ENCODE measurements around the gene SYNDIG1. TPM values are rescaled to one million over a fixed set of nuclear protein-coding genes. Genes with fewer than 3 reads are reported as not detected.

SYNDIG1 gene
- total RNA-seq, 1 experiment from 2014 or later: not detected

DNA sequence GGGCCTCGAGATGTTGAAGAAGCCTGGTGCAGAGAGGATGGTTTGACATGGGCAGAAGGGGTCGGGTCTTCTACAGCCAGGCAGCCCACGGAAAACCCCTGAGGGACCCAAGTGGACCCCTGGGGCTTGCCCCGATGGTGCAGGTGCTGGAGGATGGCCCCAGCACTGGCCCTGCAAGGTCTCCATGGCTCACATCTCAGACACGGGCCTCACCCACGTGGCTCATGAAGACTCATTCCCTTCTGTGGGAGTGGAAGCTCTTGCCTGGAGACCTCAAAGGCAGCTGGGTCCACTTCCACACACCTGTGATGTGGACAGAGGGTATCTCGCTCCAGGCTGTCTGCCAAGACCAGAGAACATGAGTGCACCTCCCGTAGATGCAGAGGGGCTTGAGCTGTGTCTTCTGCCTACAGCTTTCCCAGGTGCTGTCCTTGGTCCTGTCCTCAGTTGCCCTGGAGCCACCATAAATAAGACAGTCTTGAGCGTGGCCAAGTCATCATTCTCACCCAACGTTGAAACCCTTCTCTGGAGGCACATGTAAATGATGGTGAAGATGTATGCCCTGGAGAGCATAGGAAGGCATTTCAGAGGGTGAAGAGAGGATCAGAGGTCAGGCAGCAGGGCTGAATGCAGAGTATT is 108.0 kb downstream of the SYNDIG1 start:
- no TSS peak for BruUV-seq (replicated peaks)
- POLR2A ChIA-PET (ENCODE audit: unreplicated experiment): no interaction called here
- intact Hi-C loops (cut with micrococcal nuclease): no loop called here

DNA sequence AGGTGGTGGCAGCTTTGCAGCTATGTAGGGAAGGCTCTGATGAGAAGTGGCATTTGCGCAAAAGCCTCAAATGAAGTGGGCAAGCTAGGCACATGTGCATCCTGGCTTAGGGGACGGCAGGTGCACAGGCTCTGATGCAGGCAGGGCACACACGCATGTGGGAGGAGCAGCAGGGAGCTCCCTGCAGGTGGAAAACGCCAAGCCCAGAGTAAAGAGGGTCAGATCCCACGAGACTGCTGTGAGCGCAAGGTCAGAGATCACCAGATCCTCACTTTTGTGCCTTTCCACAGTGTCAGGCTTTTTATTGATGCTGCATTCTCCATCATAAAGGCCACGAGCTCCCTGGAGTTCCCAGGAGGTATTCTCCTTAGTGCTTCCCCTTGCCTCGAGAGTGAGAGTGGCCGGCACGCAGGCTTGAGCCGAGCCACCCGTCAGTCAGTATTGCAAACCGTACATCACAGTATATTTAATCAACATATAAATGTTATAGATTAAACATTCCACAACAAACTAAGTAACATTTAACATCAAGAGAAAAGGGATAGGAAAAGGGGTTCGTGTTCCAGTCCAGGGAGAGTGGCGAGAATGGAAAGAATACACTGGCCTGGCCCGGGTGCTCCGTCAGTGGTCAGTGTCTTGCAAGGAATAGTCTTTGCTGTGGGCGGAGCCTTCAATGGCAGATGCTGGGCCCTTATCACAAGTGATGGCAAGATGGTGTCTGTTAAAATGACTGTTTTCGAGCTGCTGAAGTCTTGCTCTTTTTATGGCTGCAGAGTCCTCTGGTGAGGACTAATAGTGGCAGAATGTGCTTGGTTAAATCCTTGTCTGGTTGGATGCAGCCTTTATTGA is 109.4 kb downstream of the SYNDIG1 start:
- Histone ChIP-seq H3K4me3 (ENCODE audit: low read length) (no peak overlapping the region), H4K20me1 (ENCODE audit: low read length) (no peaks in the 10 kb centered on the region), H3K9me3 (ENCODE audit: low read length) (no peaks in the 10 kb centered on the region), H3F3A (ENCODE audit: low read length, unreplicated experiment) (no peaks in the 10 kb centered on the region), H3K27me3 (ENCODE audit: low read length) (peaks cover 84% of the 10 kb centered on the region), H3K9ac (ENCODE audit: low read length) (no peak overlapping the region), H2AFZ (ENCODE audit: low read length) (no peak overlapping the region), H3K9me2 (replicated peaks; ENCODE audit: low read length) (no peaks in the 10 kb centered on the region), H3K27ac (ENCODE audit: low read length) (no peak overlapping the region), H3K36me3 (ENCODE audit: low read depth, low read length) (no peaks in the 10 kb centered on the region), H3K4me1 (ENCODE audit: insufficient read depth, low read length) (no peaks in the 10 kb centered on the region), H3K4me2 (ENCODE audit: low read length) (no peak overlapping the region), H3K79me2 (ENCODE audit: low read length) (no peaks in the 10 kb centered on the region)
- intact Hi-C loops (cut with micrococcal nuclease): no loop called here
- CTCF ChIA-PET: no interaction called here
- no TSS peak for BruUV-seq (replicated peaks)
- POLR2A ChIA-PET (ENCODE audit: unreplicated experiment): no interaction called here
- TF ChIP-seq CTCF (conservative IDR thresholded peaks at IDR 0.05; ENCODE audit: low read depth, low read length) (no peak), EZH2phosphoT487 (IDR thresholded peaks at IDR 0.05; ENCODE audit: borderline replicate concordance, low read length) (no peak), EZH2 (IDR thresholded peaks at IDR 0.05; ENCODE audit: low read length, unreplicated experiment) (no peak)
- DNase-seq (no peak), ATAC-seq (no peak)

More for the DNA sequence above, 108.0 kb downstream of the SYNDIG1 start:
- ATAC-seq (no peak), DNase-seq (peak; percentile 26)
- no peak for TF ChIP-seq CTCF (conservative IDR thresholded peaks at IDR 0.05; ENCODE audit: low read depth, low read length)
- no peak for TF ChIP-seq EZH2phosphoT487 (IDR thresholded peaks at IDR 0.05; ENCODE audit: borderline replicate concordance, low read length)
- Histone ChIP-seq H4K20me1 (ENCODE audit: low read length) (no peaks in the 10 kb centered on the region), H2AFZ (ENCODE audit: low read length) (no peak overlapping the region), H3K4me3 (ENCODE audit: low read length) (no peak overlapping the region), H3K4me1 (ENCODE audit: insufficient read depth, low read length) (no peaks in the 10 kb centered on the region), H3K79me2 (ENCODE audit: low read length) (no peaks in the 10 kb centered on the region), H3K9me2 (replicated peaks; ENCODE audit: low read length) (no peaks in the 10 kb centered on the region), H3K9me3 (ENCODE audit: low read length) (no peaks in the 10 kb centered on the region), H3K4me2 (ENCODE audit: low read length) (no peak overlapping the region), H3K27me3 (ENCODE audit: low read length) (peaks cover 85% of the 10 kb centered on the region), H3K9ac (ENCODE audit: low read length) (no peak overlapping the region), H3K27ac (ENCODE audit: low read length) (no peak overlapping the region), H3F3A (ENCODE audit: low read length, unreplicated experiment) (no peaks in the 10 kb centered on the region), H3K36me3 (ENCODE audit: low read depth, low read length) (no peaks in the 10 kb centered on the region)
- CTCF ChIA-PET: no interaction called here

- H3K27ac ChIP-seq (ENCODE audit: low read length): no peak overlapping the region
- no peaks in the 10 kb centered on the region for H3K36me3 ChIP-seq (ENCODE audit: low read depth, low read length)
- DNase-seq (no peak), ATAC-seq (no peak)
- no peaks in the 10 kb centered on the region for H3F3A ChIP-seq (ENCODE audit: low read length, unreplicated experiment)
- H2AFZ ChIP-seq (ENCODE audit: low read length): no peak overlapping the region
- H3K4me1 ChIP-seq (ENCODE audit: insufficient read depth, low read length): no peaks in the 10 kb centered on the region
- H3K9me2 ChIP-seq (replicated peaks; ENCODE audit: low read length): no peaks in the 10 kb centered on the region
- intact Hi-C loops (cut with micrococcal nuclease): no loop called here
- ChIA-PET POLR2A (ENCODE audit: unreplicated experiment) (no interaction called here), CTCF (no interaction called here)
- no peaks in the 10 kb centered on the region for H3K79me2 ChIP-seq (ENCODE audit: low read length)
- BruUV-seq (replicated peaks): no TSS peak
- peaks cover 87% of the 10 kb centered on the region for H3K27me3 ChIP-seq (ENCODE audit: low read length)
- no peaks in the 10 kb centered on the region for H4K20me1 ChIP-seq (ENCODE audit: low read length)
- H3K9ac ChIP-seq (ENCODE audit: low read length): no peak overlapping the region
- H3K9me3 ChIP-seq (ENCODE audit: low read length): no peaks in the 10 kb centered on the region
- TF ChIP-seq EZH2phosphoT487 (IDR thresholded peaks at IDR 0.05; ENCODE audit: borderline replicate concordance, low read length): no peak
- no peak for TF ChIP-seq EZH2 (IDR thresholded peaks at IDR 0.05; ENCODE audit: low read length, unreplicated experiment)
- TF ChIP-seq CTCF (conservative IDR thresholded peaks at IDR 0.05; ENCODE audit: low read depth, low read length): no peak
- H3K4me2 ChIP-seq (ENCODE audit: low read length): no peak overlapping the region
- H3K4me3 ChIP-seq (ENCODE audit: low read length): no peak overlapping the region
Observed at GRCh38 chr20:24579475-24579874, 110.0 kb downstream of the SYNDIG1 start.

All from PC-3 (cell line).